Body of pancreas (tissue), 4 donors: Measurements from ENCODE around the gene ST6GALNAC1. TPM values are rescaled to one million over a fixed set of nuclear protein-coding genes. Genes with fewer than 3 reads are reported as not detected.
A peak's percentile ranks its signal among the peaks of the same experiment; 100 is the strongest.
"Not testable (repeated sequence)": the region's sequence is repeated elsewhere in the genome, so short reads cannot be mapped to it uniquely, and the experiment has no call there.

Source experiments
- ATAC-seq: fragments of 150-250 bp; one replicate; pipeline ENCODE4 v1.9.1; 2016
- DNase-seq, 4 donors: peaks; one replicate each; pipeline ENCODE4 v3.0.0-alpha.2; 2019
- H3K27ac ChIP-seq, 4 donors: fragments of 200-600 bp; sonication (generic); 1 replicate in 3 of 4; 2 replicates in 1 of 4; pipeline versions ENCODE4 v1.5.1 to v1.6.1; 2016 to 2019; ENCODE audit warnings: mild to moderate bottlenecking in 1 of 4, mixed read lengths in 1 of 4, moderate library complexity in 1 of 4
- H3K27me3 ChIP-seq, 2 donors: fragments of 200-600 bp; sonication (generic); one replicate each; pipeline ENCODE4 v1.6.0; 2016; ENCODE audit warnings: mild to moderate bottlenecking in 1 of 2
- H3K36me3 ChIP-seq, 2 donors: fragments of 200-600 bp; sonication (generic); replicated peaks in 1 of 2; 2 replicates each; pipeline ENCODE4 v1.5.1; 2016; ENCODE audit warnings: low read depth in 2 of 2; ENCODE audit not compliant: insufficient read depth in 1 of 2
- H3K4me1 ChIP-seq: fragments of 200-600 bp; sonication (generic); one replicate; pipeline ENCODE4 v1.6.0; 2016
- H3K4me3 ChIP-seq, 2 donors: fragments of 200-600 bp; sonication (generic); 1 replicate in 1 of 2; 2 replicates in 1 of 2; pipeline ENCODE4 v1.5.1; 2016 to 2019
- H3K9me3 ChIP-seq, 3 donors: fragments of 200-600 bp; sonication (generic); 1 replicate in 2 of 3; 2 replicates in 1 of 3; pipeline ENCODE4 v1.5.1; 2016
- POLR2A ChIP-seq, 3 donors: fragments of 450-650 bp; IDR thresholded peaks; one replicate each; pipeline ENCODE4 v1.6.1; 2016; ENCODE audit warnings: antibody characterized with exemption in 3 of 3, mild to moderate bottlenecking in 2 of 3
- WGBS, 2 donors: methylation state at CpG; one replicate each; pipeline ENCODE4 v1.1.5; 2017; 5-methylcytosine and 5-hydroxymethylcytosine counted together
- intact Hi-C: fragments of 100-400 bp; cut with DNase I; formaldehyde crosslinking; loops from one replicate; pipeline ENCODE4 v1.15.1; 2023
- total RNA-seq, 2 donors: library from RNA; depleted of rRNA; stranded (reverse); fragments of >200 nt; gene quantifications; one replicate each; pipeline ENCODE4 v1.1.0, GENCODE V29; 2016
- TF ChIP-seq, protein P1 (sequence below), 7 experiments: fragments of 450-650 bp in 4 of 7; fragments of 200-600 bp in 3 of 7; sonication (generic) in 3 of 7; IDR thresholded peaks; one replicate each; pipeline ENCODE4 v1.5.1; 2016 to 2019; ENCODE audit warnings: antibody characterized with exemption in 7 of 7

Gene ST6GALNAC1
- total RNA-seq, 2 donors from 2014 or later = 9.3 to 13.5 TPM

DNA sequence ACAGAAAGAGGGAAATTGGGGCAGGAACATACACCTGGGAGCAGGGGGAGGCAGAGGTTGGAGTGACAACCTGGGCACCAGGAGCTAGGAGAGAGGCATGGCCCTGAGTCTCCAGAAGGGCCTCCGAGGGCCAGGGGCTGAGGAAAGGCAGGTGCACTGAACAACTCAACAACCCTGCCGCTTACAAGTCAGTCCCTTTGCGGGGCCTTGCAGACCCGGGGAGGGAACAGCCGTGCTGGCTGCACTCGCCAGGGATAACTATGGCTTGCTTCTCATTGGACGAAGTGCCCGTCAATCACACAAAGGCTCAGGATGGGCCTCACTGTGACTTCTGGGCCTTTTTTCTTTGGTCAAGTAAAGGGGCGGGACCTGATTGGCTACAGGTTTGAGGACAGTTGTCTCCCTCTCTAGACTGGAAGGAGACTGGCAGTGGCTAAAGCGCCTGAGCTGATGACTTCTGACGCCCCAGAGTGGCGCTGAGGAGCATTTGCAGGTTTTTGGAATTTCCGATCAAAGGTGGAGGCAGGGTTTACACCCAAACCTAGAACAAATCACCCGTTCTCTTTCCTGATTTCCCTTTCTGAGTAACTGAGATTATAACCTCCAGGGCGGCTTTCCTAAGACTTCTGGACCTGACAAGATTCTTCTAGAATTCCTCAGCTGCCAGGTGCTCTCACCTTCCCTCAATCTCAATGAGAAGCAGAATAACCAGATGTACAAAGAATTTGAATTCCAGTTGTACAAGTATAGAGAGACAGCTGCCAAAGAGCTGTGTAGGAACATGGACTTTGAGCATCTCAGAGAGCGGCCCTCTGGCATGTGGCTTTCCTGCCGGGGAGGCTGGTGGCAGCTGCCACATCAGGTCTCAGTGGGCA, 30.3 kb downstream of the ST6GALNAC1 start:
- Histone ChIP-seq H3K4me3 (no peak overlapping the region), H3K4me1 (no peaks in the 10 kb centered on the region), H3K27me3 (no peaks in the 10 kb centered on the region), H3K9me3 (no peaks in the 10 kb centered on the region), H3K36me3 (no peaks in the 10 kb centered on the region), H3K27ac (no peak overlapping the region)
- no peak for DNase-seq
- intact Hi-C loops = no loop called here
- ATAC-seq = peak; percentile 30
- WGBS, 2 donors = 66 to 76% methylated on average over 15 to 16 of the region's 17 CpGs
- no peak for TF ChIP-seq POLR2A (IDR thresholded peaks at IDR 0.05)
- TF ChIP-seq, protein P1, sequence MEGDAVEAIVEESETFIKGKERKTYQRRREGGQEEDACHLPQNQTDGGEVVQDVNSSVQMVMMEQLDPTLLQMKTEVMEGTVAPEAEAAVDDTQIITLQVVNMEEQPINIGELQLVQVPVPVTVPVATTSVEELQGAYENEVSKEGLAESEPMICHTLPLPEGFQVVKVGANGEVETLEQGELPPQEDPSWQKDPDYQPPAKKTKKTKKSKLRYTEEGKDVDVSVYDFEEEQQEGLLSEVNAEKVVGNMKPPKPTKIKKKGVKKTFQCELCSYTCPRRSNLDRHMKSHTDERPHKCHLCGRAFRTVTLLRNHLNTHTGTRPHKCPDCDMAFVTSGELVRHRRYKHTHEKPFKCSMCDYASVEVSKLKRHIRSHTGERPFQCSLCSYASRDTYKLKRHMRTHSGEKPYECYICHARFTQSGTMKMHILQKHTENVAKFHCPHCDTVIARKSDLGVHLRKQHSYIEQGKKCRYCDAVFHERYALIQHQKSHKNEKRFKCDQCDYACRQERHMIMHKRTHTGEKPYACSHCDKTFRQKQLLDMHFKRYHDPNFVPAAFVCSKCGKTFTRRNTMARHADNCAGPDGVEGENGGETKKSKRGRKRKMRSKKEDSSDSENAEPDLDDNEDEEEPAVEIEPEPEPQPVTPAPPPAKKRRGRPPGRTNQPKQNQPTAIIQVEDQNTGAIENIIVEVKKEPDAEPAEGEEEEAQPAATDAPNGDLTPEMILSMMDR (IDR thresholded peaks at IDR 0.05) = no peak

DNA sequence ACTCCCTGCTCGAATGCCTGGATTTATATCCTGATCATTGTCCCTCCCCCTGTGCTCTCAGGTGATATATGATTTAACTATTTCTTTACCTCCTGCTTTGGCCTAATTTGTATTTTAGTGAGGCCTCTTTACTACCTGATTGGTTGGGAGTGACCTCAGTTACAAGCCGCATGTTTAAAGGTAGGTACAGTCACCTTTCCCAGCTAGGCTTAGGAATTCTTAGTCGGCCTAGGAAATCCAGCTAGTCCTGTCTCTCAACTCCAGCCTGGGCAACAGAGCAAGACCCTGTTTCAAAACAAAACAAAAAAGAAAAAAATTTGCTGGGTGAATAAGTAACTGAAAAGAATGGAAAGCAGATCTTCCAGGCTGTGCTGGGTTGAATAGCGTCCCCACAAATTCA, 31.1 kb downstream of the ST6GALNAC1 start:
- Histone ChIP-seq H3K9me3 (no peaks in the 10 kb centered on the region), H3K27me3 (no peaks in the 10 kb centered on the region), H3K4me1 (no peaks in the 10 kb centered on the region), H3K4me3 (no peak overlapping the region), H3K36me3 (no peaks in the 10 kb centered on the region), H3K27ac (no peak overlapping the region)
- intact Hi-C loops = no loop called here
- DNase-seq = no peak
- 59 to 63% methylated on average over 4 of the region's 4 CpGs for WGBS, 2 donors
- TF ChIP-seq POLR2A (IDR thresholded peaks at IDR 0.05) = no peak
- TF ChIP-seq, protein P1 (IDR thresholded peaks at IDR 0.05) = no peak
- no peak for ATAC-seq

DNA sequence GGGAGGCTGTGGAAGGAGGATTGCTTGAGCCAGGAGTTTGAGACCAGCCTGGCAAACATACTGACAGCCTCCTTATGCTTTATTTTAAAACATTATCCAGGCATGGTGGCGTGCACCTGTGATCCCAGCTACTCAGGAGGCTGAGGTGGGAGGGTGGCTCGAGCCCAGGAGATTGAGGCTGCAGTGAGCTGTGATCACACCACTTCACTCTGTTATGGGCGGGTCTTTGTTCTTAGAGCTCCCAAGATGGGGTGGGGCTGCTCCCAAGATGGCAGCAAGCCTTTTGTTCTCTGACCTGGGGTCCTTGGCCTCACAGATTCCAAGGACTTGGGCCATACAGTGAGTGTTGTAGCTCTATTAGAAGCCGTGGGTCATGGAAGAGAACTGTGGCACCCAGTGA, 31.8 kb downstream of the ST6GALNAC1 start:
- no peaks in the 10 kb centered on the region for H3K27me3 ChIP-seq
- ATAC-seq (no peak), DNase-seq (no peak)
- H3K9me3 ChIP-seq = no peaks in the 10 kb centered on the region
- no peak overlapping the region for H3K4me3 ChIP-seq
- no peak for TF ChIP-seq POLR2A (IDR thresholded peaks at IDR 0.05)
- TF ChIP-seq, protein P1 (IDR thresholded peaks at IDR 0.05) = no peak
- H3K36me3 ChIP-seq = no peaks in the 10 kb centered on the region
- 85 to 100% methylated on average over 2 to 4 of the region's 4 CpGs for WGBS, 2 donors
- intact Hi-C loops = no loop called here
- H3K4me1 ChIP-seq = no peaks in the 10 kb centered on the region
- no peak overlapping the region for H3K27ac ChIP-seq

DNA sequence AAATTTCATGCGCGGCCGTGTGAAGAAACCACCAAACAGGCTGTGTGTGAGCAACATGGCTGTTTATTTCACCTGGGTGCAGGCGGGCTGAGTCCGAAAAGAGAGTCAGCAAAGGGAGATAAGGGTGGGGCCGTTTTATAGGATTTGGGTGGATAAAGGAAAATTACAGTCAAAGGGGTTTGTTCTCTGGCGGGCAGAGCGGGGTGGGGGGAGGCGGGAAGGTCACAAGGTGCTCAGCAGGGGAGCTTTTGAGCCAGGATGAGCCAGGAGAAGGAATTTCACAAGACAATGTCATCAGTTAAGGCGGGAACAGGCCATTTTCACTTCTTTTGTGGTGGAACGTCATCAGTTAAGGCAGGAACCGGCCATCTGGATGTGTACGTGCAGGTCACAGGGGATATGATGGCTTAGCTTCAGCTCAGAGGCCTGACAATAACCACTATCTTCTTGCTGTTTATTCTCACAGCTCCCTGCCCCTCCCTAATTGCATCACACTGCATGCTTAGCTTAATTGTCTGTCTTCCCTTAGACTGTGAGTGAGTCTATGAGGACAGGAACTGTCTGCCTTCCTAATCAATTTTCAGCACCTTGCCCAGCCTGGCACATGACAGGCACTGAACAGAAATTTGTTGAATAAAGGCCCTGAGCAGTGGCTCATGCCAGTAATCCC, 32.3 kb downstream of the ST6GALNAC1 start:
- ATAC-seq, H3K4me3 ChIP-seq, H3K36me3 ChIP-seq, H3K9me3 ChIP-seq, H3K27ac ChIP-seq, H3K27me3 ChIP-seq, intact Hi-C loops, H3K4me1 ChIP-seq, DNase-seq: not testable (repeated sequence)
- WGBS, 2 donors = 58 to 75% methylated on average over 13 of the region's 13 CpGs

DNA sequence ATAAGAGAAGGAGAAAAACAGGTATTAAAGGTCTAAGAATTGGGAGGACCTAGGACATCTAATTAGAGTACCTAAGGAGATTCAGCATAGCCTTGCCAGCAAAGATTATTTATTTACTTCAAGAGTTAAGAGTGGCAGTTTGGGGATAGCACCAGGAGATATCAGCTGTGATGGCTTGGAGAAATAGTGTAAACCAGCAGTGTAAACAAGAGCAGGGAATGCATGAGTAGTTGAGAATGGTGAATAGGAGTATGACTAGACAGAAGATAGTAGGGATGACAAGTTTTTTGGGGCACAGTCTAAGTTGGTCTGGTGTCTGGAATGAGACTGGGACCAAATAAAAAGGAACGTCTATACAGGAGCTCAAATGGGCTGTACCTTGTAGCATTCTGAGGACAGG, 36.9 kb downstream of the ST6GALNAC1 start:
- H3K4me3 ChIP-seq, H3K27me3 ChIP-seq, H3K4me1 ChIP-seq, H3K36me3 ChIP-seq, H3K9me3 ChIP-seq, DNase-seq, H3K27ac ChIP-seq, ATAC-seq, intact Hi-C loops: not testable (repeated sequence)
- WGBS, 2 donors = 43 to 71% methylated on average over 1 of the region's 1 CpG
